GM23338 (cell line): ENCODE data around the gene RILPL1.

ENCODE experiments used
- CREB1 ChIP-seq: fragments of 250-450 bp; sonication (Bioruptor Pico); IDR thresholded peaks from 2 replicates; pipeline ENCODE4 v1.5.0; 2020; ENCODE audit warnings: low read depth, mild to moderate bottlenecking, moderate library complexity
- EZH2 ChIP-seq: fragments of 200-600 bp; sonication (generic); IDR thresholded peaks from one replicate; pipeline ENCODE4 v1.8.0; 2017; ENCODE audit warnings: antibody characterized with exemption, mild to moderate bottlenecking, low read depth; ENCODE audit not compliant: unreplicated experiment
- EZH2phosphoT487 ChIP-seq: fragments of 200-600 bp; sonication (generic); IDR thresholded peaks from one replicate; pipeline ENCODE4 v1.8.1; 2018; ENCODE audit warnings: antibody characterized with exemption; ENCODE audit not compliant: unreplicated experiment
- JUNB ChIP-seq: IDR thresholded peaks from one replicate; pipeline ENCODE4 v1.6.1; 2016; ENCODE audit warnings: antibody characterized with exemption; ENCODE audit not compliant: unreplicated experiment
- NANOG ChIP-seq: IDR thresholded peaks from 2 replicates; pipeline ENCODE4 v1.6.1; 2016; ENCODE audit warnings: antibody characterized with exemption, borderline replicate concordance
- POLR2AphosphoS5 ChIP-seq: IDR thresholded peaks from 2 replicates; pipeline ENCODE4 v1.6.1; 2016; ENCODE audit warnings: antibody characterized with exemption, low read depth
- STAT1 ChIP-seq: IDR thresholded peaks from one replicate; pipeline ENCODE4 v1.6.1; 2016; ENCODE audit warnings: antibody characterized with exemption; ENCODE audit not compliant: unreplicated experiment
- ZNF114 ChIP-seq: fragments of 250-450 bp; sonication (Bioruptor Pico); IDR thresholded peaks from 2 replicates; pipeline ENCODE4 v1.5.0; 2020; ENCODE audit warnings: mild to moderate bottlenecking, moderate library complexity
- TF ChIP-seq, protein P1 (sequence below), 2 experiments: fragments of 200-600 bp in 1 of 2; sonication (generic) in 1 of 2; conservative IDR thresholded peaks; 2 replicates each; pipeline versions ENCODE4 v1.5.1 to v1.6.1; 2016 to 2017; ENCODE audit warnings: antibody characterized with exemption in 2 of 2, low read depth in 2 of 2, mild to moderate bottlenecking in 2 of 2, moderate library complexity in 1 of 2
- TF ChIP-seq, protein P2 (sequence below): IDR thresholded peaks from one replicate; pipeline ENCODE4 v1.6.1; 2018; ENCODE audit warnings: antibody characterized with exemption; ENCODE audit not compliant: unreplicated experiment
- TF ChIP-seq, protein P3 (sequence below): IDR thresholded peaks from 2 replicates; pipeline ENCODE4 v1.6.1; 2016; ENCODE audit warnings: antibody characterized with exemption

DNA sequence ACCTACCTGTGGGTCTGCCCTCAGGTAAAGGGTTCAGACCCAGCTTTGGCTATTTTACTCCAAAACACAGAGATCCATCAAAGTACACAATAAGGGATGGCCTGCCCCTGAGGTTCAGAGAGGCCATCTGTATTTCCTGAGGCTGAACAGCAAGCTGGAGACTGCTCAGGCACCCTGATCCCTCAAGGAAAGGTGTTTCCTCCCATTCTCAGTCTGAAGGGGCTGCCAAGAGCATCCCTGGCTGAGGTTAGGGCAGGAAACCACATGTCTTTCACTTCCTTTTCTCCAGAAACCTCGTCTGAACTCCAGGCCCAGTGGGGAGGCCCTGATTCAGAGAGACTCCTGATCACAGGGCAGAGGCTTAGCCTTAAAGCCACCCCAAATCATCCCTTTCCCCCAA, 1.5 kb downstream of the RILPL1 start:
- TF ChIP-seq, protein P1, sequence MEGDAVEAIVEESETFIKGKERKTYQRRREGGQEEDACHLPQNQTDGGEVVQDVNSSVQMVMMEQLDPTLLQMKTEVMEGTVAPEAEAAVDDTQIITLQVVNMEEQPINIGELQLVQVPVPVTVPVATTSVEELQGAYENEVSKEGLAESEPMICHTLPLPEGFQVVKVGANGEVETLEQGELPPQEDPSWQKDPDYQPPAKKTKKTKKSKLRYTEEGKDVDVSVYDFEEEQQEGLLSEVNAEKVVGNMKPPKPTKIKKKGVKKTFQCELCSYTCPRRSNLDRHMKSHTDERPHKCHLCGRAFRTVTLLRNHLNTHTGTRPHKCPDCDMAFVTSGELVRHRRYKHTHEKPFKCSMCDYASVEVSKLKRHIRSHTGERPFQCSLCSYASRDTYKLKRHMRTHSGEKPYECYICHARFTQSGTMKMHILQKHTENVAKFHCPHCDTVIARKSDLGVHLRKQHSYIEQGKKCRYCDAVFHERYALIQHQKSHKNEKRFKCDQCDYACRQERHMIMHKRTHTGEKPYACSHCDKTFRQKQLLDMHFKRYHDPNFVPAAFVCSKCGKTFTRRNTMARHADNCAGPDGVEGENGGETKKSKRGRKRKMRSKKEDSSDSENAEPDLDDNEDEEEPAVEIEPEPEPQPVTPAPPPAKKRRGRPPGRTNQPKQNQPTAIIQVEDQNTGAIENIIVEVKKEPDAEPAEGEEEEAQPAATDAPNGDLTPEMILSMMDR (conservative IDR thresholded peaks at IDR 0.05; ENCODE audit: low read depth in 2 of 2) = no peak
- TF ChIP-seq EZH2 (no peak), ZNF114 (no peak), POLR2AphosphoS5 (no peak), EZH2phosphoT487 (no peak), JUNB (no peak), NANOG (no peak), STAT1 (no peak), CREB1 (CRISPR knock-in tag) (no peak)
- TF ChIP-seq, protein P2, sequence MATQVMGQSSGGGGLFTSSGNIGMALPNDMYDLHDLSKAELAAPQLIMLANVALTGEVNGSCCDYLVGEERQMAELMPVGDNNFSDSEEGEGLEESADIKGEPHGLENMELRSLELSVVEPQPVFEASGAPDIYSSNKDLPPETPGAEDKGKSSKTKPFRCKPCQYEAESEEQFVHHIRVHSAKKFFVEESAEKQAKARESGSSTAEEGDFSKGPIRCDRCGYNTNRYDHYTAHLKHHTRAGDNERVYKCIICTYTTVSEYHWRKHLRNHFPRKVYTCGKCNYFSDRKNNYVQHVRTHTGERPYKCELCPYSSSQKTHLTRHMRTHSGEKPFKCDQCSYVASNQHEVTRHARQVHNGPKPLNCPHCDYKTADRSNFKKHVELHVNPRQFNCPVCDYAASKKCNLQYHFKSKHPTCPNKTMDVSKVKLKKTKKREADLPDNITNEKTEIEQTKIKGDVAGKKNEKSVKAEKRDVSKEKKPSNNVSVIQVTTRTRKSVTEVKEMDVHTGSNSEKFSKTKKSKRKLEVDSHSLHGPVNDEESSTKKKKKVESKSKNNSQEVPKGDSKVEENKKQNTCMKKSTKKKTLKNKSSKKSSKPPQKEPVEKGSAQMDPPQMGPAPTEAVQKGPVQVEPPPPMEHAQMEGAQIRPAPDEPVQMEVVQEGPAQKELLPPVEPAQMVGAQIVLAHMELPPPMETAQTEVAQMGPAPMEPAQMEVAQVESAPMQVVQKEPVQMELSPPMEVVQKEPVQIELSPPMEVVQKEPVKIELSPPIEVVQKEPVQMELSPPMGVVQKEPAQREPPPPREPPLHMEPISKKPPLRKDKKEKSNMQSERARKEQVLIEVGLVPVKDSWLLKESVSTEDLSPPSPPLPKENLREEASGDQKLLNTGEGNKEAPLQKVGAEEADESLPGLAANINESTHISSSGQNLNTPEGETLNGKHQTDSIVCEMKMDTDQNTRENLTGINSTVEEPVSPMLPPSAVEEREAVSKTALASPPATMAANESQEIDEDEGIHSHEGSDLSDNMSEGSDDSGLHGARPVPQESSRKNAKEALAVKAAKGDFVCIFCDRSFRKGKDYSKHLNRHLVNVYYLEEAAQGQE = no peak
- TF ChIP-seq, protein P3, sequence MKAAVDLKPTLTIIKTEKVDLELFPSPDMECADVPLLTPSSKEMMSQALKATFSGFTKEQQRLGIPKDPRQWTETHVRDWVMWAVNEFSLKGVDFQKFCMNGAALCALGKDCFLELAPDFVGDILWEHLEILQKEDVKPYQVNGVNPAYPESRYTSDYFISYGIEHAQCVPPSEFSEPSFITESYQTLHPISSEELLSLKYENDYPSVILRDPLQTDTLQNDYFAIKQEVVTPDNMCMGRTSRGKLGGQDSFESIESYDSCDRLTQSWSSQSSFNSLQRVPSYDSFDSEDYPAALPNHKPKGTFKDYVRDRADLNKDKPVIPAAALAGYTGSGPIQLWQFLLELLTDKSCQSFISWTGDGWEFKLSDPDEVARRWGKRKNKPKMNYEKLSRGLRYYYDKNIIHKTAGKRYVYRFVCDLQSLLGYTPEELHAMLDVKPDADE = no peak
